ENCODE measurements around the gene ARHGAP26.

The ARHGAP26 gene

DNA sequence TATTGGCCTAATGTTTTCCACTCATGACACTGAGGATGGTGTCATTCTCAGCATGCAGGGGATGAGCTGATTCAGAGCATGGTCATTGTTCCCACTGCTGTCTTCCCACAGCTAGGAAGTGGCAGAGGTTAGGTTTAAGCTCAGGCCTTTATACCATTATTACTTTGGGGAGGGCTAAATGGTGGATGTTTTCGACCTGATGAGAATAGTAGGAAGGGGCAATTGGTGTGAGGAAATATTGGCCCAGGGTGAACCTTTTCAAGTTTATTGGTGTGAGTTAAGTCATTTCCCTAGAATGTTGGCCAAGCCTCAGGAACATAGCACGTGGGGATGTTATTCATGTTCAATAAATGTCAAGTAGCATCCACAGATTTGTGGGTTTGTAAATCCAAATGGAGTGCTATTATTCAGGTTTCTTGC, 59.6 kb downstream of the ARHGAP26 start:
- Histone ChIP-seq H3K36me3 (no peaks in the 10 kb centered on the region), H3K27me3 (no peaks in the 10 kb centered on the region), H3K4me1 (peaks cover 0 to 51% (median 27%) of the 10 kb centered on the region in 4 donors), H3K27ac (no peak overlapping the region), H3K9me3 (no peaks in the 10 kb centered on the region), H3K4me3 (no peak overlapping the region)
- peak in 1 of 2 donors; percentile 48 for DNase-seq
- TF ChIP-seq, protein P1, sequence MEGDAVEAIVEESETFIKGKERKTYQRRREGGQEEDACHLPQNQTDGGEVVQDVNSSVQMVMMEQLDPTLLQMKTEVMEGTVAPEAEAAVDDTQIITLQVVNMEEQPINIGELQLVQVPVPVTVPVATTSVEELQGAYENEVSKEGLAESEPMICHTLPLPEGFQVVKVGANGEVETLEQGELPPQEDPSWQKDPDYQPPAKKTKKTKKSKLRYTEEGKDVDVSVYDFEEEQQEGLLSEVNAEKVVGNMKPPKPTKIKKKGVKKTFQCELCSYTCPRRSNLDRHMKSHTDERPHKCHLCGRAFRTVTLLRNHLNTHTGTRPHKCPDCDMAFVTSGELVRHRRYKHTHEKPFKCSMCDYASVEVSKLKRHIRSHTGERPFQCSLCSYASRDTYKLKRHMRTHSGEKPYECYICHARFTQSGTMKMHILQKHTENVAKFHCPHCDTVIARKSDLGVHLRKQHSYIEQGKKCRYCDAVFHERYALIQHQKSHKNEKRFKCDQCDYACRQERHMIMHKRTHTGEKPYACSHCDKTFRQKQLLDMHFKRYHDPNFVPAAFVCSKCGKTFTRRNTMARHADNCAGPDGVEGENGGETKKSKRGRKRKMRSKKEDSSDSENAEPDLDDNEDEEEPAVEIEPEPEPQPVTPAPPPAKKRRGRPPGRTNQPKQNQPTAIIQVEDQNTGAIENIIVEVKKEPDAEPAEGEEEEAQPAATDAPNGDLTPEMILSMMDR (IDR thresholded peaks at IDR 0.05): no peak
- intact Hi-C loops (cut with DNase I; ENCODE audit: low total_unique reads): no loop called here

DNA sequence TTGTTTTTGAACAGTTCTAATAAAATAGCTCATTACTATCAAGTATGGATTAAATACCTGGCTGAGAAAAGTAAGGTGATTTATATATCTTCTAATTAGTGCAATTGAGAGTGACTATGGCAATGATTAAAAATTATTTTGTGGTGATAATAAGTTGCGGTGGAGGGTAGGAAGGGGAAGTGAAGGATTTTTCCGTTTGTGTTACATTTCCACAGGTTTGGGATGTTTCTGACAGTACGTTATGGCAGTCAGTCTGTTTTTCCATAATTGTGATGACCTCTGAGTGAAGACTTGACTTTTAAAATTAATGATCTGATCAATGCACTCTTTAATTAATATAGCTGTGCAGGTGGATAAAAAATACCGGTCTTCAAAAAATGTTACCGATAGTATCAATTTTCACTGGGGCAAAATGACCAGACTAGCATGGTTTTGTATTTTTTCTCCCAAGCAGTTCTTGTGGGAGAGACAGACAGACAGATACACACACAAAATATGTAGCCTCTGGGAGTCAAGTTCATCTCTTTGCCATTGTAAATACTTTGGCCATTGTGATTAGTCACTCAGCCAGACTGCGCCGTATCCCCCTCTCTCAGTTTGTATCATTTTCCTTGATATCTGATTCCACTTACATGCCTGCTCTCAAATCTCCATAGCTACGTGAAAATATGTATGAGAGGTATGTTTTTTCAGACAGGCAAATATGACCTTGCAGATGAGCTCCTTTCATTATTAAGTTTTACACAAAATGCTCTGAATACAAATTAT, 60.2 kb downstream of the ARHGAP26 start:
- H3K4me3 ChIP-seq: no peak overlapping the region
- H3K27ac ChIP-seq: no peak overlapping the region
- no peaks in the 10 kb centered on the region for H3K36me3 ChIP-seq
- peaks cover 0 to 45% (median 22%) of the 10 kb centered on the region in 4 donors for H3K4me1 ChIP-seq
- TF ChIP-seq, protein P1 (IDR thresholded peaks at IDR 0.05): no peak
- intact Hi-C loops (cut with DNase I; ENCODE audit: low total_unique reads): no loop called here
- DNase-seq: no peak
- H3K27me3 ChIP-seq: no peaks in the 10 kb centered on the region
- H3K9me3 ChIP-seq: no peaks in the 10 kb centered on the region

DNA sequence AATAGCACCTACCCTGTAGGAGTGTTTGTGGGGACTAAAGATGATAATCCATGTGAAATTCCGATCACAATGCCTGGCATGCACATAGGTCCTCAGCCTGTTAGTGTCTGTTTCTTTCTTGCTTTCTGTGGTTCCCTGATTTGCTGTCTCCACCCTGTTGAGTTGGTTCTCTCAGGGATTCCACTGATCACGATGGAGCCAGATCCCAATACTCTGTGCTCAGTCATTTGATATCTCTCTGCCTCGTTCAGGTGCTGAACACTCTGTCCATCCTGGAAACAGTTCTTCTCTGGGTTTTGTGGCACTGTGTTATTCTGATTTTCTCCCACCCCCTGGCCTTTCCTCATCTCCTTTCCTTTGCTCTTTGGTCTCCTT, 60.8 kb downstream of the ARHGAP26 start:
- Histone ChIP-seq H3K4me3 (no peak overlapping the region), H3K9me3 (no peaks in the 10 kb centered on the region), H3K27ac (no peak overlapping the region), H3K36me3 (no peaks in the 10 kb centered on the region), H3K4me1 (peaks cover 0 to 39% (median 17%) of the 10 kb centered on the region in 4 donors), H3K27me3 (no peaks in the 10 kb centered on the region)
- TF ChIP-seq, protein P1 (IDR thresholded peaks at IDR 0.05): no peak
- intact Hi-C loops (cut with DNase I; ENCODE audit: low total_unique reads): no loop called here
- no peak for DNase-seq

DNA sequence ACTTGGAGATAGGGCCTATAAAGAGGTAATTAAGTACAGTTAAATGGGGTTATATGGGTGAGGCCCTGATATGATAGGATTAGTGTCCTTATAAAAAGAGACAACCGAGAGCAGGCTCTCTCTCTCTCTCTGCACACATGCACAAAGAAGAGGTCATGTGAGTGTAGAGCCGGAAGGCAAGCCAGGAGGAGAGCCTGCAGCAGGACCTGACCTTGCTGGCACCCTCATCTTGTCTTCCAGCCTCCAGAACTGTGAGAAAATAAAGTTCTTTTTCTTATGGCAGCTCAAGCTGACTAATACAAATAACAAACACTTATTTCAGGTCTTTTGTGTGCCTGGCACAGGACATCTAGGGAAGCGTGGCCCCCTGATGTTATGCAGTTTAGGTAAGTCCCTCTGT, 62.1 kb downstream of the ARHGAP26 start:
- TF ChIP-seq, protein P1 (IDR thresholded peaks at IDR 0.05): no peak
- no peaks in the 10 kb centered on the region for H3K27me3 ChIP-seq
- intact Hi-C loops (cut with DNase I; ENCODE audit: low total_unique reads): no loop called here
- DNase-seq: no peak
- H3K36me3 ChIP-seq: no peaks in the 10 kb centered on the region
- H3K9me3 ChIP-seq: no peaks in the 10 kb centered on the region
- peaks cover 0 to 34% (median 6%) of the 10 kb centered on the region in 4 donors for H3K4me1 ChIP-seq
- no peak overlapping the region for H3K27ac ChIP-seq
- no peak overlapping the region for H3K4me3 ChIP-seq

DNA sequence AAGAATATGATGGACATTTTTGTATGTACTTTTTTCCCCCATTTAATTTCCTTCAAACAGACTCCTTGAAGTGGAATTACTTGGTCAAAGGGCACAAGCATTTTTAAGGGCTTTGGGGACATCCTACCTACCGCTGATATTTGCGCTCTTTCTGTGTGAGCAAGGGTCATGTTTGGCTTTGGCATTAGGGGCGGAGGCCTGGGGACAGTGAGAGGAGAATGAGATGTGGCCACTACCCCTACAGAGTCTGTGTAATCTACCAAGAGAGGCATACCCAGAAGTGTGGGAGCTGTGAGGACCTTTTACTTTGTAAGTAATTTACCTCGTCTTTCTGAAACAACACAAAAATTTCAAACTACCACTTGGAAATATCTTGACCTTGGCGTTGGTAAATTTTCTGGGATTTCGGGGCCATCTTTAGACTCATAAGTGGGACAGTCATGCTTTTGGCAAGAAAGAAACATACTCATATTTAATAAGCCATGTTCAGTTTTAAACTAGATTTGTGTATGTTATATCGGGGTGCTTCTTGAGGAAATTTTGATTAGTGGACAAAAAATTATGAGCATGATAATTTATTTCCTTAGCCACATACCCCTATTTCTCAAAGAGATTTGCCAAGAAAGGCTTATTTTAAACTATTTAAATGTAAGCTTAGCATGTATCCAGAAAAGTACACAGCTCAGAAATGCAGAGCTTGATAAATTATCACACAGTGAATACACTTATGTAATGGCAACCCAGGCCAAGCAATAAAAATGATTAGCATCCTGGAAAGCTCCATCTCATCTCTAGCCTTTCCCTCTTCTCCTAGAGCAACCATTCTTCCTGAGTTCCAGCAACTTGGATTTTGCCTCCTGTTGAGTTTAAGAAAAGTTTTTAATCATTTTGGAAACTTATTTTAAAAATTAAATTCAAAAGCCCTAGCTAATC, 63.6 kb downstream of the ARHGAP26 start:
- no peaks in the 10 kb centered on the region for H3K27me3 ChIP-seq
- H3K27ac ChIP-seq: no peak overlapping the region
- intact Hi-C loops (cut with DNase I; ENCODE audit: low total_unique reads): no loop called here
- H3K36me3 ChIP-seq: no peaks in the 10 kb centered on the region
- TF ChIP-seq, protein P1 (IDR thresholded peaks at IDR 0.05): no peak
- DNase-seq: no peak
- peaks cover 0 to 34% (median 4%) of the 10 kb centered on the region in 4 donors for H3K4me1 ChIP-seq
- H3K4me3 ChIP-seq: no peak overlapping the region
- H3K9me3 ChIP-seq: no peaks in the 10 kb centered on the region
